ENCODE data around the gene TSHZ1. TPM values are rescaled to one million over a fixed set of nuclear protein-coding genes. Genes with fewer than 3 reads are reported as not detected.
"Not testable (repeated sequence)": the region's sequence is repeated elsewhere in the genome, so short reads cannot be mapped to it uniquely, and the experiment has no call there.

TSHZ1 gene
- total RNA-seq, 1 experiment from 2014 or later: 12.4 TPM

DNA sequence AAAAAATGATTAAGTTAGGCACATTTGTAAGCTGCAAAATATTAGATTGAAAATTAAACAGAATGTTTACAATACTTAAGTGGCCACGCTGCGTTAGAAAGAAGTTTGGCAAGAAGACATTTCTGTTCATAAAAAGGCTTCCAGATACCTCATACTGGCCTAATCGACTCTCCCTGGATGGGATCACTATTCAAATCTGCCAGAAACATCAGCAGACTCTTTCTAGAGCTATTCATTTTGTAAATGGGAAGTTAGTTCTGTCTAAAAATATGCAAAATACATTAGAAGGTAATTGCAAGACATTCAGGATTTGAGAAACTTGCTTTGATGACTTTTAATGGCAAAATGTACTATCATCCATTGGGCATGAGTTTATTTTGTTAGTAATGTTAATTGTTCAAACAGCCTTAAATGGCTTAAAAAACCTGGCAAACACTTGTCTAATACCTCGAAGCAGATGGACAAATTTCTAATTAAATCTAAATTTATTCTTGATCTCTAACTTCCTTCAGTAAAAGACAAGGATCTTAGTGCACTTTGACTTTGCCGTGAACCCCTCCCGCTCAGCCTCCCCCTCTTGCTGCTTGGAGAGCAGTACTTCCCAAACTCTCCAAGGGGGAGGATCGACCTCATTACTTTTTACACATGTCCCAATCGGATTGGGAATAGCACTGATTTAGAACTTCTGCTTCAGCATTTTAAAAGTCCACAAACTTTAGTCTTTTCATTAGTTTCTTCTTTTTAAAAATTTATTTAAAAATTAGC, 113.4 kb downstream of the TSHZ1 start:
- Histone ChIP-seq H3K27ac (no peak overlapping the region), H3K27me3 (replicated peaks) (no peaks in the 10 kb centered on the region), H3K4me3 (no peak overlapping the region), H3K9me3 (replicated peaks) (no peaks in the 10 kb centered on the region), H3K36me3 (no peaks in the 10 kb centered on the region), H3K4me1 (replicated peaks) (no peaks in the 10 kb centered on the region)
- DNase-seq (ENCODE audit: low read depth in 1 of 2, low spot score in 2 of 2): no peak

GRCh38 chr18:75324686-75325257, 114.2 kb downstream of the TSHZ1 start:
- no peaks in the 10 kb centered on the region for H3K4me1 ChIP-seq (replicated peaks)
- no peaks in the 10 kb centered on the region for H3K36me3 ChIP-seq
- H3K27ac ChIP-seq: no peak overlapping the region
- H3K9me3 ChIP-seq (replicated peaks): no peaks in the 10 kb centered on the region
- H3K4me3 ChIP-seq: no peak overlapping the region
- no peaks in the 10 kb centered on the region for H3K27me3 ChIP-seq (replicated peaks)
- DNase-seq (ENCODE audit: low read depth in 1 of 2, low spot score in 2 of 2): no peak

GRCh38 chr18:75329753-75330152, 119.2 kb downstream of the TSHZ1 start:
- not testable (repeated sequence) for H3K27me3 ChIP-seq (replicated peaks); H3K36me3 ChIP-seq; H3K9me3 ChIP-seq (replicated peaks); H3K4me1 ChIP-seq (replicated peaks); H3K4me3 ChIP-seq; H3K27ac ChIP-seq; DNase-seq (ENCODE audit: low read depth in 1 of 2, low spot score in 2 of 2)

DNA sequence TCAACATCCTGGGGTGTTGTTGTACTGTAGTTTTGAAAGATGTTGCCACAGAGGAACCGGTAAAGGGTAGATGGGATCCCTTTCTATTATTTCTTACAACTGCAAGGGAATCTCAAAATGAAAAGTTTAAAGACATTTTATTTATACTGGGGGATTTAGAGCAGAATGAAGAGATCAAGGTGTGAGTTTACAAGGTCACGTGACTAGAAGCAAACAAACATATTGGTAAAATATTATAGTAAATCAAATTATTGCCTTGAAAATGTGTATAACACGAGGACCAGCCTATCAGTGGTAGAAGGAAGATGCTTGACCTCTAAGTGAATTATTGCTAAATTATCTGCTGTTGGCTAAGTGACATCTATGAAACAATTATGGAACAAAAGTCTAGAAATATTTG, 119.7 kb downstream of the TSHZ1 start:
- no peaks in the 10 kb centered on the region for H3K27me3 ChIP-seq (replicated peaks)
- no peaks in the 10 kb centered on the region for H3K36me3 ChIP-seq
- no peak for DNase-seq (ENCODE audit: low read depth in 1 of 2, low spot score in 2 of 2)
- no peak overlapping the region for H3K4me3 ChIP-seq
- H3K9me3 ChIP-seq (replicated peaks): no peaks in the 10 kb centered on the region
- no peaks in the 10 kb centered on the region for H3K4me1 ChIP-seq (replicated peaks)
- H3K27ac ChIP-seq: no peak overlapping the region

DNA sequence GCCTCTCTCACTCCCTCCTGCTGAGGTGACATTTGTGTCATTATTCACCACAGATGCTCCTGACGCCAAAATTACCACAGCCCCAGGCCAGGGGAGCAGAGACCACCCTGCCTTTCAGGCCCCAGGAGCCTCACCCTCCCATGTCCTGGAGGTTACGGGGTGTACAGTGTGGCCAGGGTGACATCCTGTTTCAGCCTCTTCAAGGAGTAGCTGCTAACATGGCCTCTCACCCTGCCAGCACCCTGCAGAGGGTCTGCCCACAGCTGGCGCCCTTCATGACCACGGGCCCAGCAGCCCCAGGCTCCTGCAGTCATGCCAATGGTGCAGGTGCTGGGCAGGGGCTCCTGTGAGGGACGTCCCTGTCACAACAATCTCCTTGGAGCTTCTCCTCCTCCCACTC, 124.3 kb downstream of the TSHZ1 start:
- H3K4me1 ChIP-seq (replicated peaks): no peaks in the 10 kb centered on the region
- no peak for DNase-seq (ENCODE audit: low read depth in 1 of 2, low spot score in 2 of 2)
- H3K27ac ChIP-seq: no peak overlapping the region
- H3K36me3 ChIP-seq: no peaks in the 10 kb centered on the region
- no peaks in the 10 kb centered on the region for H3K27me3 ChIP-seq (replicated peaks)
- no peaks in the 10 kb centered on the region for H3K9me3 ChIP-seq (replicated peaks)
- no peak overlapping the region for H3K4me3 ChIP-seq

GRCh38 chr18:75335511-75335910, 124.9 kb downstream of the TSHZ1 start:
- Histone ChIP-seq H3K36me3 (no peaks in the 10 kb centered on the region), H3K9me3 (replicated peaks) (no peaks in the 10 kb centered on the region), H3K4me3 (no peak overlapping the region), H3K27ac (no peak overlapping the region), H3K27me3 (replicated peaks) (no peaks in the 10 kb centered on the region), H3K4me1 (replicated peaks) (no peaks in the 10 kb centered on the region)
- no peak for DNase-seq (ENCODE audit: low read depth in 1 of 2, low spot score in 2 of 2)

DNA sequence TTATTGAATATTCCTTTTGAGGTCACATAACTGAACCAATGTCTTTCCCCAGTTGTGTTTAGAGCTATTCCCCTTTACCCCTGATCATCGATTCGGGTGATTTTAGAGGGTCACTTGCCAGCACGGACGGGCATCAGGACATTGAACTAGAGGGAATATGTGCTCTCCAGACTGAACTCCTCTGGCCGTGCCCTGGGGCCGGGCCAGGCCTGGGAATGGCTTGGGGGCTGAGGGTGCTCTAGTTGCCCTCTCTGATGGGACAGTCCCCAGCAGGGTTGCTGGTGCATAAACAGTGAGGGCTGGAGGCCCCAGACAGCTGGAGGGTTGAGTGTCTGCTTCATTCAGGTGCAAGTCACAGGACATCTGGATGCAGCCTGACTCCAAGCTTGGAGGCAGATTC, 126.2 kb downstream of the TSHZ1 start:
- no peaks in the 10 kb centered on the region for H3K27me3 ChIP-seq (replicated peaks)
- no peak overlapping the region for H3K27ac ChIP-seq
- DNase-seq (ENCODE audit: low read depth in 1 of 2, low spot score in 2 of 2): no peak
- H3K36me3 ChIP-seq: no peaks in the 10 kb centered on the region
- no peak overlapping the region for H3K4me3 ChIP-seq
- no peaks in the 10 kb centered on the region for H3K9me3 ChIP-seq (replicated peaks)
- no peaks in the 10 kb centered on the region for H3K4me1 ChIP-seq (replicated peaks)

- DNase-seq (ENCODE audit: low read depth in 1 of 2, low spot score in 2 of 2): no peak
Measured at GRCh38 chr18:75337348-75337747, 126.8 kb downstream of the TSHZ1 start.

GRCh38 chr18:75338631-75339030, 128.0 kb downstream of the TSHZ1 start:
- no peak overlapping the region for H3K27ac ChIP-seq
- no peaks in the 10 kb centered on the region for H3K9me3 ChIP-seq (replicated peaks)
- no peaks in the 10 kb centered on the region for H3K36me3 ChIP-seq
- H3K4me1 ChIP-seq (replicated peaks): no peaks in the 10 kb centered on the region
- H3K4me3 ChIP-seq: no peak overlapping the region
- H3K27me3 ChIP-seq (replicated peaks): no peaks in the 10 kb centered on the region
- no peak for DNase-seq (ENCODE audit: low read depth in 1 of 2, low spot score in 2 of 2)

More at GRCh38 chr18:75337348-75337747, 126.8 kb downstream of the TSHZ1 start:
- Histone ChIP-seq H3K9me3 (replicated peaks) (no peaks in the 10 kb centered on the region), H3K27ac (no peak overlapping the region), H3K27me3 (replicated peaks) (no peaks in the 10 kb centered on the region), H3K4me3 (no peak overlapping the region), H3K36me3 (no peaks in the 10 kb centered on the region), H3K4me1 (replicated peaks) (no peaks in the 10 kb centered on the region)

Other genes with a start within 250 kb of the TSHZ1 start
- 16.2 and 17.4 TPM in 2 replicates for gene PTGR3, start 1.7 kb upstream of the TSHZ1 start, total RNA-seq (2014; rRNA removed; shearing (Covaris generic))
- not detected in 2 replicates for gene SMIM21, start 216.9 kb downstream of the TSHZ1 start, total RNA-seq (2014; rRNA removed; shearing (Covaris generic))